GM19239 (cell line): Measurements from ENCODE around the gene NF2.

Source experiments
- DNase-seq: peaks from one replicate; pipeline ENCODE4 v3.0.0; 2011; ENCODE audit warnings: low spot score; ENCODE audit not compliant: insufficient read length
- FAIRE-seq: peaks from 2 replicates; lab custom pipeline; 2011; peaks lifted over from hg19 to GRCh38; lab: Jason Lieb, UNC

Gene NF2

GRCh38 chr22:29715240-29715639, 111.8 kb downstream of the NF2 start:
- no peak for FAIRE-seq

GRCh38 chr22:29715705-29716104, 112.3 kb downstream of the NF2 start:
- no peak for FAIRE-seq
- no peak for DNase-seq

More at GRCh38 chr22:29715240-29715639, 111.8 kb downstream of the NF2 start:
- DNase-seq: no peak

- FAIRE-seq: no peak
- no peak for DNase-seq
These were observed 113.5 kb downstream of the NF2 start for GRCh38 chr22:29716814-29717545.

GRCh38 chr22:29717789-29718188, 114.4 kb downstream of the NF2 start:
- DNase-seq (no peak), FAIRE-seq (no peak)

- FAIRE-seq: no peak
- no peak for DNase-seq
These were observed 115.8 kb downstream of the NF2 start for GRCh38 chr22:29718949-29719898.

GRCh38 chr22:29719899-29720645, 116.6 kb downstream of the NF2 start, which contains the start of gene CABP7:
Gene CABP7, plus strand, starts transcription at chr22:29720003. Its CDS starts 422 bp downstream, at chr22:29720425.
- FAIRE-seq (no peak), DNase-seq (no peak)

- FAIRE-seq: no peak
- no peak for DNase-seq
These were observed 117.4 kb downstream of the NF2 start for GRCh38 chr22:29720811-29721323.

GRCh38 chr22:29722151-29722550, 118.7 kb downstream of the NF2 start:
- DNase-seq (no peak), FAIRE-seq (no peak)

- DNase-seq: no peak
- no peak for FAIRE-seq
These were observed 119.2 kb downstream of the NF2 start for GRCh38 chr22:29722587-29722986.

GRCh38 chr22:29723766-29724165, 120.3 kb downstream of the NF2 start:
- no peak for FAIRE-seq
- no peak for DNase-seq

GRCh38 chr22:29724843-29725242, 121.4 kb downstream of the NF2 start:
- DNase-seq (no peak), FAIRE-seq (no peak)

- FAIRE-seq (no peak), DNase-seq (no peak)
These were observed 122.7 kb downstream of the NF2 start for GRCh38 chr22:29726106-29726505.

GRCh38 chr22:29726512-29727130, 123.2 kb downstream of the NF2 start:
- FAIRE-seq (no peak), DNase-seq (no peak)

- no peak for DNase-seq
- FAIRE-seq: no peak
These were observed 123.7 kb downstream of the NF2 start for GRCh38 chr22:29727131-29727523.

GRCh38 chr22:29729161-29729560, 125.7 kb downstream of the NF2 start:
- no peak for FAIRE-seq
- no peak for DNase-seq

- DNase-seq (no peak), FAIRE-seq (no peak)
These were observed 127.8 kb downstream of the NF2 start for GRCh38 chr22:29731058-29731850.

GRCh38 chr22:29732883-29733282, 129.4 kb downstream of the NF2 start:
- DNase-seq (no peak), FAIRE-seq (no peak)

- no peak for DNase-seq
- FAIRE-seq: no peak
These were observed 130.1 kb downstream of the NF2 start for GRCh38 chr22:29733362-29734201.
